ENCODE data around the gene SPON1. TPM values are rescaled to one million over a fixed set of nuclear protein-coding genes. Genes with fewer than 3 reads are reported as not detected.
"Not testable (repeated sequence)": the region's sequence is repeated elsewhere in the genome, so short reads cannot be mapped to it uniquely, and the experiment has no call there.

SPON1 gene
- total RNA-seq, 1 donor: 0.72 TPM

- Histone ChIP-seq H3K79me2 (ENCODE audit: insufficient read depth, low read length) (no peaks in the 10 kb centered on the region), H3K4me1 (ENCODE audit: insufficient read depth, low read length) (no peaks in the 10 kb centered on the region), H3K36me3 (ENCODE audit: insufficient read depth, low read length) (no peaks in the 10 kb centered on the region), H3K4me3 (ENCODE audit: insufficient read depth, low read length) (no peak overlapping the region), H3K27ac (ENCODE audit: low read depth, low read length) (no peak overlapping the region), H3K27me3 (ENCODE audit: insufficient read depth, low read length) (no peaks in the 10 kb centered on the region), H4K20me1 (ENCODE audit: insufficient read depth, low read length) (no peaks in the 10 kb centered on the region), H3K9me3 (ENCODE audit: low read depth, low read length) (no peaks in the 10 kb centered on the region), H3K4me2 (ENCODE audit: insufficient read depth, low read length) (no peak overlapping the region), H2AFZ (ENCODE audit: low read length) (no peak overlapping the region)
- TF ChIP-seq, protein P1, sequence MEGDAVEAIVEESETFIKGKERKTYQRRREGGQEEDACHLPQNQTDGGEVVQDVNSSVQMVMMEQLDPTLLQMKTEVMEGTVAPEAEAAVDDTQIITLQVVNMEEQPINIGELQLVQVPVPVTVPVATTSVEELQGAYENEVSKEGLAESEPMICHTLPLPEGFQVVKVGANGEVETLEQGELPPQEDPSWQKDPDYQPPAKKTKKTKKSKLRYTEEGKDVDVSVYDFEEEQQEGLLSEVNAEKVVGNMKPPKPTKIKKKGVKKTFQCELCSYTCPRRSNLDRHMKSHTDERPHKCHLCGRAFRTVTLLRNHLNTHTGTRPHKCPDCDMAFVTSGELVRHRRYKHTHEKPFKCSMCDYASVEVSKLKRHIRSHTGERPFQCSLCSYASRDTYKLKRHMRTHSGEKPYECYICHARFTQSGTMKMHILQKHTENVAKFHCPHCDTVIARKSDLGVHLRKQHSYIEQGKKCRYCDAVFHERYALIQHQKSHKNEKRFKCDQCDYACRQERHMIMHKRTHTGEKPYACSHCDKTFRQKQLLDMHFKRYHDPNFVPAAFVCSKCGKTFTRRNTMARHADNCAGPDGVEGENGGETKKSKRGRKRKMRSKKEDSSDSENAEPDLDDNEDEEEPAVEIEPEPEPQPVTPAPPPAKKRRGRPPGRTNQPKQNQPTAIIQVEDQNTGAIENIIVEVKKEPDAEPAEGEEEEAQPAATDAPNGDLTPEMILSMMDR (IDR thresholded peaks at IDR 0.05; ENCODE audit: extremely low read depth, low read depth, low read length): no peak
- no peak for DNase-seq (ENCODE audit: insufficient read length, low spot score, missing footprints)
Measured at GRCh38 chr11:14158393-14158792, 195.9 kb downstream of the SPON1 start.

- TF ChIP-seq, protein P1 (IDR thresholded peaks at IDR 0.05; ENCODE audit: extremely low read depth, low read depth, low read length): no peak
- H3K79me2 ChIP-seq (ENCODE audit: insufficient read depth, low read length): no peaks in the 10 kb centered on the region
- no peak overlapping the region for H3K27ac ChIP-seq (ENCODE audit: low read depth, low read length)
- DNase-seq (ENCODE audit: insufficient read length, low spot score, missing footprints): no peak
- H2AFZ ChIP-seq (ENCODE audit: low read length): no peak overlapping the region
- H3K4me2 ChIP-seq (ENCODE audit: insufficient read depth, low read length): no peak overlapping the region
- no peaks in the 10 kb centered on the region for H3K9me3 ChIP-seq (ENCODE audit: low read depth, low read length)
- H3K4me3 ChIP-seq (ENCODE audit: insufficient read depth, low read length): no peak overlapping the region
- no peaks in the 10 kb centered on the region for H3K4me1 ChIP-seq (ENCODE audit: insufficient read depth, low read length)
- H3K36me3 ChIP-seq (ENCODE audit: insufficient read depth, low read length): no peaks in the 10 kb centered on the region
- no peaks in the 10 kb centered on the region for H3K27me3 ChIP-seq (ENCODE audit: insufficient read depth, low read length)
- H4K20me1 ChIP-seq (ENCODE audit: insufficient read depth, low read length): no peaks in the 10 kb centered on the region
Measured at GRCh38 chr11:14163576-14163975, 201.1 kb downstream of the SPON1 start.

DNA sequence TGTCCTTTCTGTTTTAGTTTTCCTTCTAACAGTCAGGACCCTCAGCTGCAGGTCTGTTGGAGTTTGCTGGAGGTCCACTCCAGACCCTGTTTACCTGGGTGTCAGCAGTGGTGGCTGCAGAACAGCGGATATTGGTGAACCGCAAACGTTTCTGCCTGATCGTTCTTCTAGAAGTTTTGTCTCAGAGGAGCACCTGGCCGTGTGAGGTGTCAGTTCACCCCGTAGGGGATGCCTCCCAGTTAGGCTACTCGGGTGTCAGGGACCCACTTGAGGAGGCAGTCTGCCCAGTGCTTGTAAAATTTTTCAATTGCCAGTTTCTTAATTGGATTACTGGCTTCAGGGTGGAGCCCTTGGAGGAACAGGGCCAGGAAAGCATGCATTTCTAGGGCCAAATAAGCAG, 211.2 kb downstream of the SPON1 start:
- H3K27me3 ChIP-seq (ENCODE audit: insufficient read depth, low read length); H3K36me3 ChIP-seq (ENCODE audit: insufficient read depth, low read length); H3K9me3 ChIP-seq (ENCODE audit: low read depth, low read length): not testable (repeated sequence)

DNA sequence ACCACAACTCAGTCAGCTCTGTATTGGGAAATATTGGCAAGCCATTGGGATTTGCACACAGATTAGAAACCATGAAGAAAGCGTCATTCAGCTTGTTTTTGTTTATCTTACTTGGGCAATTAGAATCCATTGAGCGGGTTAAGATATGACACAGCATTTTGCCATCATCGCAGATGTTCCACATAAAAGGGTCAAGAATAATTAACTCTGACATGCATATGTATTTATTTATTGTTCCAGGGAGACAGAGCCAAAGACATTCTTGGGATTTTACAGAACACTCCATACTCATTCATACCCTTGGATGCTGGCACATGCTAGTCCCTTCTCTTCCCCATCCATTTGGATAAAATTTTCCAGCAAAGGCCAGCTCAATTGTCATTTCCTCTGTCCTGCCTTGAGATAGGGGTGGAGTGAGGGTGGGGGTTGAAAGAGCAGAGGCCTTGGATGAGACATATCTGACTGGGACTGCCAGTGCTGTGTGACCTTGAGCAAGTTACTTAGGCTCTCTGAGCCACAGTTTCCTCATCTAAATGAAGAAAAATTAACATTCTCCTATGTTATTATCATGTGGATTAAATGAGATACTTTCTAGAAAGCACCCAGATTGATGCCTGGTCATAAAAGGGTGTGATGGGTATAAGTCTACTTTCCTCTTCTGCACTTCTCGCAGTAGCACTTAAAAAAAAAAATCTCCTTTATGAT, 216.7 kb downstream of the SPON1 start:
- Histone ChIP-seq H2AFZ (ENCODE audit: low read length) (no peak overlapping the region), H4K20me1 (ENCODE audit: insufficient read depth, low read length) (no peaks in the 10 kb centered on the region), H3K9me3 (ENCODE audit: low read depth, low read length) (no peaks in the 10 kb centered on the region), H3K27me3 (ENCODE audit: insufficient read depth, low read length) (no peaks in the 10 kb centered on the region), H3K4me2 (ENCODE audit: insufficient read depth, low read length) (no peak overlapping the region), H3K36me3 (ENCODE audit: insufficient read depth, low read length) (no peaks in the 10 kb centered on the region), H3K4me3 (ENCODE audit: insufficient read depth, low read length) (no peak overlapping the region), H3K79me2 (ENCODE audit: insufficient read depth, low read length) (no peaks in the 10 kb centered on the region), H3K4me1 (ENCODE audit: insufficient read depth, low read length) (no peaks in the 10 kb centered on the region), H3K27ac (ENCODE audit: low read depth, low read length) (no peak overlapping the region)
- DNase-seq (ENCODE audit: insufficient read length, low spot score, missing footprints): no peak
- TF ChIP-seq, protein P1 (IDR thresholded peaks at IDR 0.05; ENCODE audit: extremely low read depth, low read depth, low read length): no peak

More for the DNA sequence above, 211.2 kb downstream of the SPON1 start:
- not testable (repeated sequence) for DNase-seq (ENCODE audit: insufficient read length, low spot score, missing footprints); H2AFZ ChIP-seq (ENCODE audit: low read length); H3K4me2 ChIP-seq (ENCODE audit: insufficient read depth, low read length); H3K27ac ChIP-seq (ENCODE audit: low read depth, low read length); H3K79me2 ChIP-seq (ENCODE audit: insufficient read depth, low read length); H3K4me1 ChIP-seq (ENCODE audit: insufficient read depth, low read length); H3K4me3 ChIP-seq (ENCODE audit: insufficient read depth, low read length); H4K20me1 ChIP-seq (ENCODE audit: insufficient read depth, low read length)
